ENCODE results near the gene FCRLB. TPM values are rescaled to one million over a fixed set of nuclear protein-coding genes. Genes with fewer than 3 reads are reported as not detected.
A peak's percentile ranks its signal among the peaks of the same experiment; 100 is the strongest.

The FCRLB gene
- total and polyA plus RNA-seq, 9 of the 15 experiments (the other 6 are each of a cell fraction or from before 2014, with no cell fraction given) = 0.20 to 4.6 (median 1.3) TPM

DNA sequence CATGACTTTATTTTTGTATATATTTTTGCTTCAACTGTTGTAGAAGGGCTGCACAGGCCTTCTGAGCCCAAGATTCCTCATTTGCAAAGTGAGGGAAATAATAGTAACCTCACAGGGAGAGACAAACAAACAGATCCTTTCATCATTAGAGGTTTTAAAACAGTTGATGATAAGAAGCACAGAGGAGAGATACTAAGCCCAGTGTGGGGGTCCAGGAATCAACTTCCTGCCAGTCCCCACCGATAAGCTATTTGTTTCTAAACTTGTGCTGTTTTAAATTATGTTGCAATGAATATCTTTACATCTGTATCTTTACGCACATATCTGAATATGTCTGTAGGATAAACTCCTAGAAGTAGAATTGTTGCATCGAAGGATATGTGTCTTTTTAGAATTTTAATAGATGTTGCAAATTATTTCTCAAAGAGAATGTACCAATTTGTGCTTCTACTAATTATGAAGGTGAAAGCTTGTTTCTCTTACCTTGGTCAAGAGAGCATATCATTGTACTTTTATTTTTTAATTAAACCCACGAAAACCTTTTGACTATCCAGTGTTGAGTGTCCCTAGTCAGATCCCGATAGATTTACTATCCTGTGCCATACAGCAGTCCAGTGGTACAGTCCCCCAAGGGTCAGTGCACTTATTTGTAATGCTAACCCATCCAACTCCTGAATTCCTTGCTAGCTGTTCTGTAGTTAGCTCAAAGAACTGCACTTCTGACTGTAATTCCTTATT, 10.8 kb downstream of the FCRLB start:
- Histone ChIP-seq H3K27me3 (ENCODE audit: control insufficient read depth in 2 of 2, insufficient read depth in 2 of 2, low read length in 2 of 2) (no peaks in the 10 kb centered on the region), H2AFZ (ENCODE audit: low read depth, low read length) (0 out of 2 replicates have a peak overlapping the region, but pooled peaks have one; percentile 9), H3K9ac (ENCODE audit: insufficient read depth in 1 of 2, low read depth in 2 of 2, low read length in 2 of 2) (no peak overlapping the region), H3K79me2 (ENCODE audit: control insufficient read depth, insufficient read depth, low read length) (peaks cover 9% of the 10 kb centered on the region), H4K20me1 (replicated peaks; ENCODE audit: control insufficient read depth, insufficient read depth, low read length) (no peaks in the 10 kb centered on the region), H3K9me1 (ENCODE audit: control insufficient read depth, insufficient read depth, low read length) (no peaks in the 10 kb centered on the region), H3K4me3 (no peak overlapping the region), H3K9me3 (replicated peaks; ENCODE audit: control insufficient read depth, insufficient read depth, low read depth, low read length) (no peaks in the 10 kb centered on the region), H3K4me1 (replicated peaks in 1 of 2; ENCODE audit: control insufficient read depth in 2 of 2, insufficient read depth in 2 of 2, low read length in 2 of 2) (peaks cover 4 to 45% of the 10 kb centered on the region in 2 experiments), H3K4me2 (ENCODE audit: insufficient read depth, low read length) (no peak overlapping the region), H3K27ac (ENCODE audit: extremely low read depth, low read depth, low read length) (no peak overlapping the region), H3K36me3 (ENCODE audit: control insufficient read depth, insufficient read depth, low read length) (no peaks in the 10 kb centered on the region)
- BruUV-seq (replicated peaks) = no TSS peak
- intact Hi-C loops (cut with micrococcal nuclease) = no loop called here
- WGBS (ENCODE audit: insufficient coverage, low coverage, missing lambda C conversion rate) = 47% methylated on average over 5 of the region's 5 CpGs
- CTCF ChIA-PET (ENCODE audit: low intra/inter-chr PET ratio) = no interaction called here
- FAIRE-seq (no peak), ATAC-seq (no peak), DNase-seq (ENCODE audit: extremely low read depth in 1 of 4, low spot score in 3 of 4) (no peak)
- POLR2A ChIA-PET = no interaction called here
- in situ Hi-C loops (cut with MboI) = no loop called here
- TF ChIP-seq CEBPZ (IDR thresholded peaks at IDR 0.05; ENCODE audit: borderline replicate concordance, low read depth, low read length) (no peak), CEBPB (tag; IDR thresholded peaks at IDR 0.05) (peak; percentile 44; the same call in 1 of the 2 replicates), EP300 (IDR thresholded peaks at IDR 0.05; ENCODE audit: low read length) (peak; percentile 44; the same call in 1 of the 2 replicates), NR1H2 (CRISPR knock-in tag; IDR thresholded peaks at IDR 0.05) (no peak), ZNF830 (CRISPR knock-in tag; IDR thresholded peaks at IDR 0.05) (no peak), MXI1 (IDR thresholded peaks at IDR 0.05; ENCODE audit: low read depth, low read length) (no peak), DPF2 (IDR thresholded peaks at IDR 0.05) (0 out of 2 replicates have a peak, but pooled peaks have one; percentile 12), ARID1B (IDR thresholded peaks at IDR 0.05) (0 out of 2 replicates have a peak, but pooled peaks have one; percentile 23), SMARCC2 (IDR thresholded peaks at IDR 0.05; ENCODE audit: low read depth) (0 out of 2 replicates have a peak, but pooled peaks have one; percentile 15), FOS (IDR thresholded peaks at IDR 0.05; ENCODE audit: extremely low read depth, insufficient read length) (no peak), SREBF1 (IDR thresholded peaks at IDR 0.05; ENCODE audit: borderline replicate concordance, low read depth, low read length) (no peak), CEBPG (CRISPR knock-in tag; IDR thresholded peaks at IDR 0.05) (no peak), CEBPG (tag; conservative IDR thresholded peaks at IDR 0.05 in 1 of 2, IDR thresholded peaks at IDR 0.05 in 1 of 2) (peak; percentile 26 to 35; a peak in 2 of 4 replicates), CBX8 (IDR thresholded peaks at IDR 0.05; ENCODE audit: borderline replicate concordance, extremely low read depth, low read depth, low read length, poor library complexity, severe bottlenecking) (no peak), ATF7 (IDR thresholded peaks at IDR 0.05) (peak; percentile 27; the same call in 1 of the 2 replicates), ADNP (tag; IDR thresholded peaks at IDR 0.05) (no peak), PCBP1 (IDR thresholded peaks at IDR 0.05; ENCODE audit: low read depth, low read length, poor library complexity, severe bottlenecking) (no peak), BRF1 (IDR thresholded peaks at IDR 0.05; ENCODE audit: borderline replicate concordance, extremely low read depth, insufficient read length) (no peak)

All from K562 (cell line).